ENCODE data around the gene MFAP5.

Gene MFAP5

GRCh38 chr12:8603856-8604255 is 58.8 kb downstream of the MFAP5 start:
- no peak for DNase-seq (ENCODE audit: low read depth)
- no peak overlapping the region for H3K4me3 ChIP-seq (ENCODE audit: control insufficient read depth, low read depth, low read length)
- TF ChIP-seq, protein P1, sequence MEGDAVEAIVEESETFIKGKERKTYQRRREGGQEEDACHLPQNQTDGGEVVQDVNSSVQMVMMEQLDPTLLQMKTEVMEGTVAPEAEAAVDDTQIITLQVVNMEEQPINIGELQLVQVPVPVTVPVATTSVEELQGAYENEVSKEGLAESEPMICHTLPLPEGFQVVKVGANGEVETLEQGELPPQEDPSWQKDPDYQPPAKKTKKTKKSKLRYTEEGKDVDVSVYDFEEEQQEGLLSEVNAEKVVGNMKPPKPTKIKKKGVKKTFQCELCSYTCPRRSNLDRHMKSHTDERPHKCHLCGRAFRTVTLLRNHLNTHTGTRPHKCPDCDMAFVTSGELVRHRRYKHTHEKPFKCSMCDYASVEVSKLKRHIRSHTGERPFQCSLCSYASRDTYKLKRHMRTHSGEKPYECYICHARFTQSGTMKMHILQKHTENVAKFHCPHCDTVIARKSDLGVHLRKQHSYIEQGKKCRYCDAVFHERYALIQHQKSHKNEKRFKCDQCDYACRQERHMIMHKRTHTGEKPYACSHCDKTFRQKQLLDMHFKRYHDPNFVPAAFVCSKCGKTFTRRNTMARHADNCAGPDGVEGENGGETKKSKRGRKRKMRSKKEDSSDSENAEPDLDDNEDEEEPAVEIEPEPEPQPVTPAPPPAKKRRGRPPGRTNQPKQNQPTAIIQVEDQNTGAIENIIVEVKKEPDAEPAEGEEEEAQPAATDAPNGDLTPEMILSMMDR (conservative IDR thresholded peaks at IDR 0.05; ENCODE audit: control insufficient read depth, insufficient read depth, low read depth, low read length) = peak; percentile 10

DNA sequence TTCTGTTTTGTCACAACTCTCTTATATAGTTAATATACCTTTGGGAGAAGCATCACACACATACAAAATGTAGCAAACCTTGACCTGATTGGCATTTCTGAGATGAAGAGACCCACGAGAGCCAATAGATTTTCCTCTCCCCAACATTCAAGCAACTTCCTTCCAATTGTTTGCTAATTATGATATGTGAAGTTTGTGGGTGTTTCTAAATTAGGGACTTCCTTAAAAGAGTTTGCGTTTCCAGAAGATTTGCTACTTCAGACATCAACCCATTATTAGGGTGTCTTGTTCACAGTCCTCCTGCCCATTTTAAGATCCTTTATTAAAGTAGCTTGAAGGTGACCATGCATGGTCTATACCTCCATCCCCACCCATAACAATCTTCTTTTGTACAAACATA is 59.3 kb downstream of the MFAP5 start:
- TF ChIP-seq, protein P1 (conservative IDR thresholded peaks at IDR 0.05; ENCODE audit: control insufficient read depth, insufficient read depth, low read depth, low read length) = no peak
- no peak for DNase-seq (ENCODE audit: low read depth)
- no peak overlapping the region for H3K4me3 ChIP-seq (ENCODE audit: control insufficient read depth, low read depth, low read length)

DNA sequence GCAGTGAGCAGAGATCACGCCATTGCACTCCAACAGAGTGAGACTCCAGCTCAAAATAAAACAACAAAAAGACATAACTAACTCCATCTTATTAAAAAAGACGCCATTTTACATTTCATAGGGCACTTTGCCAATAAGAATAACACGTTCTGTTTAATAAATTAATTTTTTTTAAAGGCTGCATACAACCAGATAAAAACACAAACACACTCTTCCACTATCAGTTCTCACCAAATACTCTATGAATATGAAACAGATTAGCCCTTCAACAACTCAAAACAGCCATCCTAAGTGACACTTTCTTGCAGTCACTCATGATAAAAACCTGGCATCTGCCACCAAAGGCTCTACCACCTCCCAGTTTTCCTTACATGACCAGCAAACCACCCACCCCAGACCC is 66.1 kb downstream of the MFAP5 start:
- no peak overlapping the region for H3K4me3 ChIP-seq (ENCODE audit: control insufficient read depth, low read depth, low read length)
- DNase-seq (ENCODE audit: low read depth) = no peak
- TF ChIP-seq, protein P1 (conservative IDR thresholded peaks at IDR 0.05; ENCODE audit: control insufficient read depth, insufficient read depth, low read depth, low read length) = no peak
